Endothelial cell of umbilical vein (primary cell): ENCODE results near the gene ZNF777. TPM values are rescaled to one million over a fixed set of nuclear protein-coding genes. Genes with fewer than 3 reads are reported as not detected.

Source experiments
- BruUV-seq: library from RNA; stranded (reverse); fragments of 400-500 nt; replicated peaks from 2 replicates; lab custom pipeline; 2021; lab: Mats Ljungman, UMichigan
- CTCF ChIA-PET: fragments of 300-600, 350-600 bp; sonication (Branson Sonifier 250); formaldehyde crosslinking; loops from one replicate; lab custom pipeline; 2021; ENCODE audit warnings: antibody characterized with exemption, inconsistent platforms; lab: Charles Lee
- POLR2A ChIA-PET: fragments of 300-600, 350-600 bp; sonication (Branson Sonifier 250); formaldehyde crosslinking; loops from one replicate; lab custom pipeline; 2021; ENCODE audit warnings: antibody characterized with exemption, inconsistent platforms; lab: Charles Lee
- DNase-seq: peaks from one replicate; pipeline ENCODE4 v3.0.0-alpha.2; 2011; ENCODE audit warnings: low read depth, low spot score
- FAIRE-seq: peaks from 2 replicates; lab custom pipeline; 2011; peaks lifted over from hg19 to GRCh38; lab: Jason Lieb, UNC
- H2AFZ ChIP-seq: 2 replicates; pipeline ENCODE4 v1.6.0; 2012; ENCODE audit warnings: low read depth, low read length, control low read depth, inconsistent platforms
- H3K27ac ChIP-seq: 2 replicates; pipeline ENCODE4 v1.5.1; 2011; ENCODE audit warnings: low read depth, mild to moderate bottlenecking, control low read depth, low read length, moderate library complexity; ENCODE audit not compliant: insufficient read depth
- H3K27me3 ChIP-seq, 2 experiments: 2 replicates each; pipeline versions ENCODE4 v1.6.0 to v1.6.1; 2011; ENCODE audit warnings: low read length in 2 of 2, mixed read lengths in 1 of 2; ENCODE audit not compliant: control insufficient read depth in 2 of 2, insufficient read depth in 2 of 2
- H3K36me3 ChIP-seq, 2 experiments: 2 replicates in 1 of 2; 3 replicates in 1 of 2; pipeline ENCODE4 v1.5.1; 2011; ENCODE audit warnings: low read length in 2 of 2, mild to moderate bottlenecking in 1 of 2, moderate library complexity in 1 of 2; ENCODE audit not compliant: control insufficient read depth in 2 of 2, insufficient read depth in 2 of 2; ENCODE audit errors: extremely low read depth in 1 of 2
- H3K4me1 ChIP-seq: 3 replicates; pipeline ENCODE4 v1.5.1; 2011; ENCODE audit warnings: mild to moderate bottlenecking, low read length; ENCODE audit not compliant: control insufficient read depth, insufficient read depth; ENCODE audit errors: extremely low read depth
- H3K4me2 ChIP-seq: 2 replicates; pipeline ENCODE4 v1.6.1; 2011; ENCODE audit warnings: low read length, control low read depth, mixed read lengths; ENCODE audit not compliant: insufficient read depth
- H3K4me3 ChIP-seq, 3 experiments: fragments of 200-600 bp in 1 of 3; sonication (generic), shearing (Covaris generic) in 1 of 3; replicated peaks in 1 of 3; 2 replicates each; pipeline ENCODE4 v1.5.1; 2011 to 2016; ENCODE audit warnings: control low read depth in 3 of 3, low read length in 3 of 3, mild to moderate bottlenecking in 2 of 3, inconsistent platforms in 1 of 3, low read depth in 1 of 3, moderate library complexity in 1 of 3; ENCODE audit not compliant: insufficient read depth in 1 of 3
- H3K79me2 ChIP-seq: 2 replicates; pipeline ENCODE4 v1.6.0; 2012; ENCODE audit warnings: low read length, inconsistent platforms; ENCODE audit not compliant: control insufficient read depth, insufficient read depth
- H3K9ac ChIP-seq: replicated peaks from 2 replicates; pipeline ENCODE3; 2011; ENCODE audit warnings: low read length, control low read depth; ENCODE audit not compliant: insufficient read depth; ENCODE audit errors: extremely low read depth
- H3K9me1 ChIP-seq: replicated peaks from 3 replicates; pipeline ENCODE4 v1.6.0; 2011; ENCODE audit warnings: mild to moderate bottlenecking, low read length; ENCODE audit not compliant: control insufficient read depth, insufficient read depth; ENCODE audit errors: extremely low read depth
- H3K9me3 ChIP-seq: replicated peaks from 2 replicates; pipeline ENCODE4 v1.5.1; 2012; ENCODE audit warnings: low read length, inconsistent platforms; ENCODE audit not compliant: control insufficient read depth, insufficient read depth
- H4K20me1 ChIP-seq: replicated peaks from 2 replicates; pipeline ENCODE3; 2011; ENCODE audit warnings: mild to moderate bottlenecking, low read length; ENCODE audit not compliant: control insufficient read depth, insufficient read depth; ENCODE audit errors: extremely low read depth
- EZH2 ChIP-seq: IDR thresholded peaks from 2 replicates; pipeline ENCODE4 v1.6.1; 2012; ENCODE audit warnings: borderline replicate concordance, low read depth, mild to moderate bottlenecking, moderate library complexity, low read length, inconsistent platforms; ENCODE audit not compliant: severe bottlenecking
- FOS ChIP-seq: IDR thresholded peaks from 2 replicates; pipeline ENCODE4 v1.6.1; 2011; ENCODE audit warnings: mild to moderate bottlenecking, low read length, moderate library complexity, borderline replicate concordance; ENCODE audit not compliant: insufficient read depth
- GATA2 ChIP-seq: IDR thresholded peaks from 2 replicates; pipeline ENCODE4 v1.7.0; 2011; ENCODE audit warnings: low read depth, mild to moderate bottlenecking, moderate library complexity, mixed read lengths, low read length; ENCODE audit not compliant: insufficient read length, insufficient read depth
- JUN ChIP-seq: IDR thresholded peaks from 2 replicates; pipeline ENCODE4 v1.6.1; 2011; ENCODE audit warnings: borderline replicate concordance, low read depth; ENCODE audit not compliant: insufficient read length, insufficient read depth
- MYC ChIP-seq: IDR thresholded peaks from one replicate; pipeline ENCODE4 v1.6.1; 2011; ENCODE audit warnings: mild to moderate bottlenecking, low read depth, low read length
- POLR2A ChIP-seq: IDR thresholded peaks from 2 replicates; pipeline ENCODE4 v1.6.1; 2012; ENCODE audit warnings: low read depth, mild to moderate bottlenecking, control low read depth, low read length
- POLR2AphosphoS5 ChIP-seq: IDR thresholded peaks from 2 replicates; pipeline ENCODE4 v1.6.1; 2012; ENCODE audit warnings: low read depth, mild to moderate bottlenecking, control low read depth, low read length, moderate library complexity; ENCODE audit not compliant: insufficient read depth
- dilution Hi-C: fragments of 300-500 bp; cut with MboI; formaldehyde crosslinking; loops from one replicate; pipeline ENCODE4 v1.15.0; 2019; ENCODE audit warnings: low sequenced_read_pairs; ENCODE audit not compliant: extremely low pct_ligation_motif_present
- intact Hi-C: fragments of 100-400 bp; cut with micrococcal nuclease; formaldehyde crosslinking; loops from one replicate; pipeline ENCODE4 v1.10.0; 2022
- polyA plus RNA-seq, 4 experiments: library from polyadenylated mRNA; depleted of rRNA in 3 of 4; stranded (reverse) in 3 of 4; unstranded in 1 of 4; fragments of >200 nt; gene quantifications; 2 replicates each; pipeline versions ENCODE4 v1.2.1 to v1.2.3, GENCODE V29; 2011 to 2012; ENCODE audit warnings: missing spikeins in 1 of 4
- total RNA-seq: library from RNA; stranded (reverse); gene quantifications from 2 replicates; pipeline ENCODE4 v1.2.3, GENCODE V29; 2021
- TF ChIP-seq, protein P1 (sequence below), 2 donors: IDR thresholded peaks; 1 replicate in 1 of 2; 2 replicates in 1 of 2; pipeline ENCODE4 v1.5.1; 2011; ENCODE audit warnings: low read length in 2 of 2, mild to moderate bottlenecking in 2 of 2, moderate library complexity in 2 of 2, control low read depth in 1 of 2, inconsistent platforms in 1 of 2, low read depth in 1 of 2; ENCODE audit not compliant: insufficient read depth in 1 of 2; ENCODE audit errors: extremely low read depth in 1 of 2
- TF ChIP-seq, protein P2 (sequence below): IDR thresholded peaks from 2 replicates; pipeline ENCODE4 v1.6.1; 2011; ENCODE audit not compliant: insufficient read depth, insufficient read length

The ZNF777 gene
- total and polyA plus RNA-seq, 2 donors (not counting 3 experiments of a cell fraction or from before 2014, with no cell fraction given) = 7.4 to 11.1 TPM

DNA sequence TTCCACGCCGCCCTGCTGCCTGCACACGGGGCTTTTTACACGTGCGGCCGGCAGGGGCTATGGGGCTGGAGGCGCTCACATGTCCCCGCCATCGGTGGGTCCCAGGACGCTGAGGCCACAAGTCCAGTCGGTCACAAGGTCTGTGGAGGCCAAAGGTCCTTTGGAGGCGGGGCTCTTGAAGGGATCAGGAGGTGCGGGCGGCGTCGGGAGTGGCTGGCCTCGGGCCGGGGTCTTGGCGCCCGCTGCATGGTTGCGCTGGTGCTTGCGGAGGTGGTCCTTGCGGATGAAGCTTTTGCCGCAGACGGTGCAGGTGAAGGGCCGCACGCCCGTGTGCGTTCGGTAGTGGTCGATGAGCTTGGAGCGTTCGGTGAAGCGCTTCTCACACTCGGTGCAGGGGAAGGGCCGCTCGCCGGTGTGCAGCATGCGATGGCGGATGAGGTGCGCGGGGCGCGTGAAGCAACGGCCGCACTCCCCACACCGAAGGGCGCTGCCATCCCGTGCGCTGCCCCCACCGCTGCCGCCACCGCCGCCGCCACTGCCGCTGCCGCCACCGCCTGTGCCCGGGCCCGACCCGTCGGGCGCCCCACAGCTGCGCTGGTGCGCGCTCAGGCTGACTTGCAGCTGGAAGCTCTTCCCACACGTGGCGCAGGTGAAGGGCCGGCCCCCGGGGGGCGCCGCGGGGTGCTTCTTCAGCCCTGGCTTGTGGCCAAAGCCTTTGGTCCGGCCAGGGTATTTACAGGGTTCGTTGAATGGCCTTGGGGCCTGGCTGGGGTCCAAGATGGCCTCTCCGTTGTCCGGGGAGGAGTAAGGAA lies 13.7 kb upstream of the ZNF777 start:
- Histone ChIP-seq H3K27ac (no peak overlapping the region), H3K4me3 (no peak overlapping the region), H3K4me1 (no peaks in the 10 kb centered on the region), H3K9ac (no peak overlapping the region), H3K9me1 (no peaks in the 10 kb centered on the region), H2AFZ (no peak overlapping the region), H4K20me1 (no peaks in the 10 kb centered on the region), H3K9me3 (no peaks in the 10 kb centered on the region), H3K79me2 (peaks cover 3% of the 10 kb centered on the region), H3K36me3 (peaks cover 0 to 28% of the 10 kb centered on the region in 2 experiments), H3K4me2 (no peak overlapping the region), H3K27me3 (no peaks in the 10 kb centered on the region)
- intact Hi-C loops = no loop called here
- TF ChIP-seq JUN = no peak
- no peak for TF ChIP-seq MYC
- TF ChIP-seq EZH2 = no peak
- TF ChIP-seq, protein P1, sequence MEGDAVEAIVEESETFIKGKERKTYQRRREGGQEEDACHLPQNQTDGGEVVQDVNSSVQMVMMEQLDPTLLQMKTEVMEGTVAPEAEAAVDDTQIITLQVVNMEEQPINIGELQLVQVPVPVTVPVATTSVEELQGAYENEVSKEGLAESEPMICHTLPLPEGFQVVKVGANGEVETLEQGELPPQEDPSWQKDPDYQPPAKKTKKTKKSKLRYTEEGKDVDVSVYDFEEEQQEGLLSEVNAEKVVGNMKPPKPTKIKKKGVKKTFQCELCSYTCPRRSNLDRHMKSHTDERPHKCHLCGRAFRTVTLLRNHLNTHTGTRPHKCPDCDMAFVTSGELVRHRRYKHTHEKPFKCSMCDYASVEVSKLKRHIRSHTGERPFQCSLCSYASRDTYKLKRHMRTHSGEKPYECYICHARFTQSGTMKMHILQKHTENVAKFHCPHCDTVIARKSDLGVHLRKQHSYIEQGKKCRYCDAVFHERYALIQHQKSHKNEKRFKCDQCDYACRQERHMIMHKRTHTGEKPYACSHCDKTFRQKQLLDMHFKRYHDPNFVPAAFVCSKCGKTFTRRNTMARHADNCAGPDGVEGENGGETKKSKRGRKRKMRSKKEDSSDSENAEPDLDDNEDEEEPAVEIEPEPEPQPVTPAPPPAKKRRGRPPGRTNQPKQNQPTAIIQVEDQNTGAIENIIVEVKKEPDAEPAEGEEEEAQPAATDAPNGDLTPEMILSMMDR (IDR thresholded peaks at IDR 0.05; ENCODE audit: extremely low read depth in 1 of 2, insufficient read depth in 1 of 2, low read depth in 1 of 2, low read length in 2 of 2) = no peak
- TF ChIP-seq FOS = no peak
- TF ChIP-seq POLR2AphosphoS5 = no peak
- no peak for TF ChIP-seq POLR2A
- no peak for TF ChIP-seq GATA2
- TF ChIP-seq, protein P2, sequence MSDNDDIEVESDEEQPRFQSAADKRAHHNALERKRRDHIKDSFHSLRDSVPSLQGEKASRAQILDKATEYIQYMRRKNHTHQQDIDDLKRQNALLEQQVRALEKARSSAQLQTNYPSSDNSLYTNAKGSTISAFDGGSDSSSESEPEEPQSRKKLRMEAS = no peak
- FAIRE-seq (no peak), DNase-seq (no peak)
- BruUV-seq = no TSS peak
- CTCF ChIA-PET = interaction anchor here (1.8 kb wide), 1 partner anchor 14 kb away, joined by 6 read pairs; the partner anchor contains the start of gene ZNF777
- dilution Hi-C loops = no loop called here
- POLR2A ChIA-PET = no interaction called here
